HG03060 (cell line): ENCODE measurements around the gene PHKB.

Experiments used
- ATAC-seq: cut with Tn5 transposase; IDR thresholded peaks from one replicate; pipeline ENCODE4 v1.9.1; 2021; ENCODE audit warnings: low read depth, moderate number of reproducible peaks; ENCODE audit not compliant: unreplicated experiment

The PHKB gene

GRCh38 chr16:47611848-47612493, 150.8 kb downstream of the PHKB start:
- ATAC-seq, result no peak

GRCh38 chr16:47612711-47613110, 151.6 kb downstream of the PHKB start:
- ATAC-seq, result no peak

GRCh38 chr16:47613251-47613650, 152.1 kb downstream of the PHKB start:
- ATAC-seq, result no peak

- ATAC-seq, result no peak
Measured at GRCh38 chr16:47617732-47618131, 156.6 kb downstream of the PHKB start.

- no peak for ATAC-seq
Measured at GRCh38 chr16:47622451-47623176, 161.5 kb downstream of the PHKB start.

- ATAC-seq, result no peak
Measured at GRCh38 chr16:47624563-47624962, 163.4 kb downstream of the PHKB start.

- ATAC-seq, result no peak
Measured at GRCh38 chr16:47625115-47625567, 164.0 kb downstream of the PHKB start.

GRCh38 chr16:47626246-47626645, 165.1 kb downstream of the PHKB start:
- ATAC-seq, result no peak

GRCh38 chr16:47627085-47627639, 166.0 kb downstream of the PHKB start:
- no peak for ATAC-seq

GRCh38 chr16:47627721-47628120, 166.6 kb downstream of the PHKB start:
- no peak for ATAC-seq

- no peak for ATAC-seq
Measured at GRCh38 chr16:47631131-47631530, 170.0 kb downstream of the PHKB start.

- ATAC-seq, result no peak
Measured at GRCh38 chr16:47634126-47634525, 173.0 kb downstream of the PHKB start.

GRCh38 chr16:47634727-47635126, 173.6 kb downstream of the PHKB start:
- no peak for ATAC-seq

GRCh38 chr16:47636501-47637099, 175.5 kb downstream of the PHKB start:
- no peak for ATAC-seq

GRCh38 chr16:47638175-47638574, 177.0 kb downstream of the PHKB start:
- no peak for ATAC-seq

GRCh38 chr16:47640661-47641060, 179.5 kb downstream of the PHKB start:
- no peak for ATAC-seq

GRCh38 chr16:47643323-47644000, 182.3 kb downstream of the PHKB start:
- ATAC-seq, result no peak

- no peak for ATAC-seq
Measured at GRCh38 chr16:47644166-47644565, 183.0 kb downstream of the PHKB start.

GRCh38 chr16:47644661-47645060, 183.5 kb downstream of the PHKB start:
- no peak for ATAC-seq

- no peak for ATAC-seq
Measured at GRCh38 chr16:47646914-47647313, 185.8 kb downstream of the PHKB start.

GRCh38 chr16:47657032-47657431, 195.9 kb downstream of the PHKB start:
- no peak for ATAC-seq
